ENCODE data around the gene PLCH1. TPM values are rescaled to one million over a fixed set of nuclear protein-coding genes. Genes with fewer than 3 reads are reported as not detected.
"Not testable (repeated sequence)": the region's sequence is repeated elsewhere in the genome, so short reads cannot be mapped to it uniquely, and the experiment has no call there.

PLCH1 gene
- total and polyA plus RNA-seq, 8 donors: 0.91 to 4.4 (median 2.3) TPM

- no peak for DNase-seq
- no peak for TF ChIP-seq CTCF (IDR thresholded peaks at IDR 0.05)
- Histone ChIP-seq H3K9me3 (no peaks in the 10 kb centered on the region), H3K4me3 (no peak overlapping the region), H3K27ac (no peak overlapping the region), H3K36me3 (no peaks in the 10 kb centered on the region), H3K27me3 (no peaks in the 10 kb centered on the region), H3K4me1 (no peaks in the 10 kb centered on the region)
- intact Hi-C loops (cut with DNase I): no loop called here
- FAIRE-seq: no peak
- no peak for ATAC-seq
- WGBS, 2 donors: 79 to 82% methylated on average over 4 of the region's 4 CpGs
These were observed 115.8 kb downstream of the PLCH1 start for GRCh38 chr3:155629056-155629455.

GRCh38 chr3:155622647-155623046 is 122.2 kb downstream of the PLCH1 start:
- H3K4me1 ChIP-seq; H3K27ac ChIP-seq; DNase-seq; ATAC-seq; intact Hi-C loops (cut with DNase I); FAIRE-seq; H3K27me3 ChIP-seq; H3K9me3 ChIP-seq; H3K36me3 ChIP-seq; H3K4me3 ChIP-seq: not testable (repeated sequence)
- 63 to 64% methylated on average over 3 of the region's 3 CpGs for WGBS, 2 donors

GRCh38 chr3:155620552-155620951 is 124.3 kb downstream of the PLCH1 start:
- ATAC-seq; H3K27ac ChIP-seq; H3K9me3 ChIP-seq; FAIRE-seq; H3K27me3 ChIP-seq; intact Hi-C loops (cut with DNase I); H3K36me3 ChIP-seq; DNase-seq; H3K4me1 ChIP-seq; H3K4me3 ChIP-seq: not testable (repeated sequence)
- 80 to 85% methylated on average over 5 of the region's 5 CpGs for WGBS, 2 donors

- no peak overlapping the region for H3K27ac ChIP-seq
- no peak for FAIRE-seq
- TF ChIP-seq CTCF (IDR thresholded peaks at IDR 0.05): no peak
- DNase-seq: no peak
- H3K4me1 ChIP-seq: no peaks in the 10 kb centered on the region
- no peak for ATAC-seq
- H3K36me3 ChIP-seq: no peaks in the 10 kb centered on the region
- no peaks in the 10 kb centered on the region for H3K9me3 ChIP-seq
- intact Hi-C loops (cut with DNase I): no loop called here
- H3K27me3 ChIP-seq: no peaks in the 10 kb centered on the region
- H3K4me3 ChIP-seq: no peak overlapping the region
These were observed 125.6 kb downstream of the PLCH1 start for GRCh38 chr3:155619118-155619915.

GRCh38 chr3:155618543-155618942 is 126.3 kb downstream of the PLCH1 start:
- Histone ChIP-seq H3K27me3 (no peaks in the 10 kb centered on the region), H3K4me3 (no peak overlapping the region), H3K9me3 (no peaks in the 10 kb centered on the region), H3K36me3 (no peaks in the 10 kb centered on the region), H3K4me1 (no peaks in the 10 kb centered on the region), H3K27ac (no peak overlapping the region)
- DNase-seq: no peak
- intact Hi-C loops (cut with DNase I): no loop called here
- TF ChIP-seq CTCF (IDR thresholded peaks at IDR 0.05): no peak
- no peak for FAIRE-seq
- no peak for ATAC-seq

GRCh38 chr3:155617346-155617925 is 127.4 kb downstream of the PLCH1 start:
- Histone ChIP-seq H3K27ac (no peak overlapping the region), H3K27me3 (no peaks in the 10 kb centered on the region), H3K4me1 (no peaks in the 10 kb centered on the region), H3K36me3 (no peaks in the 10 kb centered on the region), H3K4me3 (no peak overlapping the region), H3K9me3 (no peaks in the 10 kb centered on the region)
- DNase-seq (no peak), ATAC-seq (no peak), FAIRE-seq (no peak)
- 91 to 100% methylated on average over 1 of the region's 1 CpG for WGBS, 2 donors
- no peak for TF ChIP-seq CTCF (IDR thresholded peaks at IDR 0.05)
- intact Hi-C loops (cut with DNase I): no loop called here

- H3K27ac ChIP-seq; H3K4me1 ChIP-seq; H3K27me3 ChIP-seq; H3K36me3 ChIP-seq; DNase-seq; H3K4me3 ChIP-seq; ATAC-seq; intact Hi-C loops (cut with DNase I); FAIRE-seq; H3K9me3 ChIP-seq: not testable (repeated sequence)
- WGBS, 2 donors: 98 to 100% methylated on average over 1 of the region's 1 CpG
These were observed 129.7 kb downstream of the PLCH1 start for GRCh38 chr3:155615141-155615540.

GRCh38 chr3:155614410-155614809 is 130.5 kb downstream of the PLCH1 start:
- H3K9me3 ChIP-seq; H3K4me1 ChIP-seq; H3K27ac ChIP-seq; FAIRE-seq; H3K4me3 ChIP-seq; H3K36me3 ChIP-seq; intact Hi-C loops (cut with DNase I); H3K27me3 ChIP-seq; ATAC-seq; DNase-seq: not testable (repeated sequence)

All from pancreas (tissue), 10 donors.